ENCODE measurements around the gene SLCO1A2. TPM values are rescaled to one million over a fixed set of nuclear protein-coding genes. Genes with fewer than 3 reads are reported as not detected.

The SLCO1A2 gene
- total RNA-seq, 2 experiments from 2014 or later = not detected

DNA sequence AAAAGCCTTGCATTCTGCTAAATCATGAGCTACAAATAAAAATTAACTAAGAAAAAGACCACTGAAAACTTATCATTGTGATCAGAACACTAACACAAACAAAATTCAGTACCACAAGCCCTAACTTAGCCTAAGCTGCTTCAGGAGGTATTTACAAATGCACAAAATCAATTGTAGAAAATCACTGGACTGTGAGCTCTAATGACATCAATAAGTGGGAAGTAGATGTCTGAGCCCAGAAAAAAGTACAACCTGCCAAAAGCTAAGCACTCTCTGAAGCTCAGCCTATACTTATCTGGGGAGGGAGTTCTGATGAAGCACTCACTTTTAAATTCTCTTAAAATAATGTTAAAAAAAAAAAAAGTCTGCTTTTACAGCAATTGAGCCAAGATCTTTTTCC, 110.8 kb downstream of the SLCO1A2 start:
- CTCF ChIA-PET = interaction anchor here (0.7 kb wide), 1 partner anchor 186 kb away, joined by 3 read pairs; no protein-coding TSS in a partner anchor
- Mint-ChIP-seq H3K27me3 (no peaks in the 10 kb centered on the region), H3K27ac (no peak overlapping the region), H3K4me1 (no peaks in the 10 kb centered on the region), H3K4me3 (no peak overlapping the region), H3K36me3 (no peaks in the 10 kb centered on the region), H3K9me3 (ENCODE audit: low read depth) (no peaks in the 10 kb centered on the region)
- ATAC-seq = no peak
- DNase-seq = no peak

- ATAC-seq = no peak
- no peak overlapping the region for H3K4me3 Mint-ChIP-seq
- CTCF ChIA-PET = no interaction called here
- no peaks in the 10 kb centered on the region for H3K4me1 Mint-ChIP-seq
- no peaks in the 10 kb centered on the region for H3K27me3 Mint-ChIP-seq
- no peak overlapping the region for H3K27ac Mint-ChIP-seq
- no peaks in the 10 kb centered on the region for H3K9me3 Mint-ChIP-seq (ENCODE audit: low read depth)
- no peak for DNase-seq
- no peaks in the 10 kb centered on the region for H3K36me3 Mint-ChIP-seq
These were observed 112.9 kb downstream of the SLCO1A2 start for GRCh38 chr12:21221778-21222177.

- H3K27ac Mint-ChIP-seq = no peak overlapping the region
- ATAC-seq (no peak), DNase-seq (no peak)
- CTCF ChIA-PET = no interaction called here
- H3K36me3 Mint-ChIP-seq = no peaks in the 10 kb centered on the region
- H3K4me1 Mint-ChIP-seq = no peaks in the 10 kb centered on the region
- no peaks in the 10 kb centered on the region for H3K9me3 Mint-ChIP-seq (ENCODE audit: low read depth)
- H3K4me3 Mint-ChIP-seq = no peak overlapping the region
- H3K27me3 Mint-ChIP-seq = no peaks in the 10 kb centered on the region
These were observed 113.6 kb downstream of the SLCO1A2 start for GRCh38 chr12:21221072-21221471.

DNA sequence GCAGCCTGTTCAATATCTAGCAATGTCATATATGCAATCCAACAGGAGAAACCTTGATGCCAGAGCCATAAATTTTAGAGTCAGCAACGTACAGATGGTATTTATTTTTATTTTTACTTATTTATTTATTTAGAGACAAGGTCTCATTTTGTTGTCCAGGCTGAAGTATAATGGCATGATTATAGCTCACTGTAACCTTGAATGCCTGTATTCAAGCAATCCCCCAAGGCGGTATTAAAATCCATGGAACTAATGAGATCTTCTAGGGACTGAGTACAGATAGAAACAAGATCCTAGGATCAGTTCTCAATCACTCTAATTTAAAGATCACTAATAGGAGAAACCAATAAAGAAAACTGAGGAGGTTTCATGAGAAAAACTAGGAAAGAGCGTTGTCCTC, 114.5 kb downstream of the SLCO1A2 start:
- no peaks in the 10 kb centered on the region for H3K36me3 Mint-ChIP-seq
- CTCF ChIA-PET = no interaction called here
- H3K27me3 Mint-ChIP-seq = no peaks in the 10 kb centered on the region
- no peaks in the 10 kb centered on the region for H3K9me3 Mint-ChIP-seq (ENCODE audit: low read depth)
- H3K27ac Mint-ChIP-seq = no peak overlapping the region
- no peak overlapping the region for H3K4me3 Mint-ChIP-seq
- no peak for ATAC-seq
- H3K4me1 Mint-ChIP-seq = no peaks in the 10 kb centered on the region
- no peak for DNase-seq

- H3K9me3 Mint-ChIP-seq (ENCODE audit: low read depth) = no peaks in the 10 kb centered on the region
- no peaks in the 10 kb centered on the region for H3K27me3 Mint-ChIP-seq
- H3K4me3 Mint-ChIP-seq = no peak overlapping the region
- ATAC-seq = no peak
- no peaks in the 10 kb centered on the region for H3K36me3 Mint-ChIP-seq
- no peak for DNase-seq
- no peak overlapping the region for H3K27ac Mint-ChIP-seq
- CTCF ChIA-PET = no interaction called here
- no peaks in the 10 kb centered on the region for H3K4me1 Mint-ChIP-seq
These were observed 115.5 kb downstream of the SLCO1A2 start for GRCh38 chr12:21219206-21219605.

Other genes with a start within 250 kb of the SLCO1A2 start
- gene SLCO1B1, start 203.7 kb downstream of the SLCO1A2 start, total RNA-seq = not detected
- not detected for gene IAPP, start 38.0 kb upstream of the SLCO1A2 start, total RNA-seq
- 10 to 100 TPM; 19.4 to 25.8 TPM for gene PYROXD1, start 102.7 kb upstream of the SLCO1A2 start, total RNA-seq
- 10 to 100 TPM; 87.6 to 91.5 TPM for gene RECQL, start 166.7 kb upstream of the SLCO1A2 start, total RNA-seq
- gene GOLT1B, start 166.9 kb upstream of the SLCO1A2 start, total RNA-seq = 10 to 100 TPM; 35.1 to 36.8 TPM
- gene SPX, start 191.4 kb upstream of the SLCO1A2 start, total RNA-seq = under 1 TPM; 0.40 to 0.64 TPM

All from activated CD8-positive, alpha-beta memory T cell treated with anti-CD3 and anti-CD28 coated beads, Interleukin-2, amount 10 ng/mL, durations not matched to agents 7 days and 5 days (primary cell).